Esophagus squamous epithelium (tissue), 5 donors: ENCODE results near the gene PARD6B. TPM values are rescaled to one million over a fixed set of nuclear protein-coding genes. Genes with fewer than 3 reads are reported as not detected.

ENCODE experiments used
- DNase-seq: peaks from one replicate; lab custom pipeline; 2025; lab: John Stamatoyannopoulos, UW
- H3K27ac ChIP-seq, 4 donors: fragments of 200-600 bp; sonication (generic); one replicate each; pipeline ENCODE4 v1.5.1; 2016 to 2019; ENCODE audit warnings: mild to moderate bottlenecking in 1 of 4
- H3K27me3 ChIP-seq, 4 donors: fragments of 200-600 bp; sonication (generic); 1 replicate in 3 of 4; 2 replicates in 1 of 4; pipeline versions ENCODE4 v1.5.1 to v1.6.0; 2017 to 2021; ENCODE audit warnings: antibody characterized with exemption in 1 of 4
- H3K36me3 ChIP-seq, 3 donors: fragments of 200-600 bp; sonication (generic); one replicate each; pipeline ENCODE4 v1.5.1; 2016 to 2019
- H3K4me1 ChIP-seq, 3 donors: fragments of 200-600 bp; sonication (generic); one replicate each; pipeline ENCODE4 v1.5.1; 2017 to 2019
- H3K4me3 ChIP-seq, 4 donors: fragments of 200-600 bp; sonication (generic); 1 replicate in 3 of 4; 2 replicates in 1 of 4; pipeline ENCODE4 v1.5.1; 2016 to 2019; ENCODE audit warnings: mild to moderate bottlenecking in 2 of 4, moderate library complexity in 1 of 4
- H3K9me3 ChIP-seq, 3 donors: fragments of 200-600 bp; sonication (generic); one replicate each; pipeline ENCODE4 v1.5.1; 2016 to 2019
- CTCF ChIP-seq, 6 experiments: fragments of 450-650 bp in 4 of 6; fragments of 200-600 bp in 2 of 6; sonication (generic) in 2 of 6; IDR thresholded peaks; one replicate each; pipeline ENCODE4 v1.5.1; 2016 to 2019; ENCODE audit warnings: antibody characterized with exemption in 6 of 6, mild to moderate bottlenecking in 4 of 6, moderate library complexity in 4 of 6
- POLR2A ChIP-seq, 4 donors: fragments of 450-650 bp; IDR thresholded peaks; one replicate each; pipeline ENCODE4 v1.6.1; 2017; ENCODE audit warnings: antibody characterized with exemption in 4 of 4, mild to moderate bottlenecking in 4 of 4, moderate library complexity in 3 of 4
- WGBS, 2 donors: methylation state at CpG; one replicate each; pipeline ENCODE4 v1.1.5; 2018; 5-methylcytosine and 5-hydroxymethylcytosine counted together
- intact Hi-C: fragments of 100-400 bp; cut with DNase I; formaldehyde crosslinking; loops from one replicate; pipeline ENCODE4 v1.15.0; 2022
- total RNA-seq, 4 donors: library from RNA; depleted of rRNA; stranded (reverse); fragments of >200 nt; gene quantifications; one replicate each; pipeline ENCODE4 v1.1.0, GENCODE V29; 2016
- donor health status: DM: yes; HTN: yes; CAD: no.

The PARD6B gene
- total RNA-seq, 4 donors from 2014 or later = 4.7 to 6.5 (median 5.3) TPM

GRCh38 chr20:50716518-50716917 is 14.9 kb upstream of the PARD6B start:
- intact Hi-C loops = no loop called here
- WGBS, 2 donors = 38 to 50% methylated on average over 1 of the region's 1 CpG
- TF ChIP-seq POLR2A (IDR thresholded peaks at IDR 0.05) = no peak
- no peak for TF ChIP-seq CTCF (IDR thresholded peaks at IDR 0.05)
- peaks cover 0 to 8% (median 0%) of the 10 kb centered on the region in 4 donors for H3K27me3 ChIP-seq
- no peak overlapping the region for H3K27ac ChIP-seq
- no peaks in the 10 kb centered on the region for H3K9me3 ChIP-seq
- no peak for DNase-seq
- H3K4me3 ChIP-seq = no peak overlapping the region
- peaks cover 0 to 15% (median 0%) of the 10 kb centered on the region in 3 donors for H3K4me1 ChIP-seq
- no peaks in the 10 kb centered on the region for H3K36me3 ChIP-seq

- TF ChIP-seq POLR2A (IDR thresholded peaks at IDR 0.05) = no peak
- TF ChIP-seq CTCF (IDR thresholded peaks at IDR 0.05) = no peak
- WGBS, 2 donors = 80 to 82% methylated on average over 2 of the region's 2 CpGs
- Histone ChIP-seq H3K4me3 (no peak overlapping the region), H3K9me3 (no peaks in the 10 kb centered on the region), H3K27me3 (peaks cover 0 to 8% (median 0%) of the 10 kb centered on the region in 4 donors), H3K27ac (no peak overlapping the region), H3K4me1 (peaks cover 0 to 23% (median 0%) of the 10 kb centered on the region in 3 donors), H3K36me3 (no peaks in the 10 kb centered on the region)
- no peak for DNase-seq
- intact Hi-C loops = no loop called here
Observed at GRCh38 chr20:50717312-50717711, 14.1 kb upstream of the PARD6B start.

GRCh38 chr20:50717974-50718761 is 13.2 kb upstream of the PARD6B start:
- no peak overlapping the region for H3K4me3 ChIP-seq
- no peak for DNase-seq
- no peaks in the 10 kb centered on the region for H3K36me3 ChIP-seq
- intact Hi-C loops = no loop called here
- no peak overlapping the region for H3K27ac ChIP-seq
- 61 to 74% methylated on average over 13 of the region's 13 CpGs for WGBS, 2 donors
- H3K9me3 ChIP-seq = no peaks in the 10 kb centered on the region
- no peak for TF ChIP-seq CTCF (IDR thresholded peaks at IDR 0.05)
- no peak for TF ChIP-seq POLR2A (IDR thresholded peaks at IDR 0.05)
- H3K4me1 ChIP-seq = peaks cover 0 to 28% (median 0%) of the 10 kb centered on the region in 3 donors
- H3K27me3 ChIP-seq = peaks cover 0 to 8% (median 0%) of the 10 kb centered on the region in 4 donors

- WGBS, 2 donors = 88 to 89% methylated on average over 4 of the region's 4 CpGs
- Histone ChIP-seq H3K9me3 (no peaks in the 10 kb centered on the region), H3K27ac (no peak overlapping the region), H3K4me3 (no peak overlapping the region), H3K4me1 (peaks cover 2 to 25% (median 2%) of the 10 kb centered on the region in 3 donors), H3K27me3 (peaks cover 0 to 2% (median 0%) of the 10 kb centered on the region in 4 donors), H3K36me3 (no peaks in the 10 kb centered on the region)
- intact Hi-C loops = no loop called here
- TF ChIP-seq POLR2A (IDR thresholded peaks at IDR 0.05) (no peak), CTCF (IDR thresholded peaks at IDR 0.05) (no peak)
- no peak for DNase-seq
Observed at GRCh38 chr20:50719328-50719727, 12.1 kb upstream of the PARD6B start.

- TF ChIP-seq POLR2A (IDR thresholded peaks at IDR 0.05) (no peak), CTCF (IDR thresholded peaks at IDR 0.05) (no peak)
- no peaks in the 10 kb centered on the region for H3K36me3 ChIP-seq
- intact Hi-C loops = no loop called here
Observed at GRCh38 chr20:50720026-50720425, 11.4 kb upstream of the PARD6B start.

More at GRCh38 chr20:50720026-50720425, 11.4 kb upstream of the PARD6B start:
- DNase-seq = no peak
- no peaks in the 10 kb centered on the region for H3K9me3 ChIP-seq
- H3K4me3 ChIP-seq = no peak overlapping the region
- WGBS, 2 donors = 79 to 87% methylated on average over 5 of the region's 5 CpGs
- no peaks in the 10 kb centered on the region for H3K27me3 ChIP-seq
- H3K4me1 ChIP-seq = peaks cover 8 to 32% (median 9%) of the 10 kb centered on the region in 3 donors
- H3K27ac ChIP-seq = no peak overlapping the region
